ENCODE measurements around the gene CEP170B.

DNA sequence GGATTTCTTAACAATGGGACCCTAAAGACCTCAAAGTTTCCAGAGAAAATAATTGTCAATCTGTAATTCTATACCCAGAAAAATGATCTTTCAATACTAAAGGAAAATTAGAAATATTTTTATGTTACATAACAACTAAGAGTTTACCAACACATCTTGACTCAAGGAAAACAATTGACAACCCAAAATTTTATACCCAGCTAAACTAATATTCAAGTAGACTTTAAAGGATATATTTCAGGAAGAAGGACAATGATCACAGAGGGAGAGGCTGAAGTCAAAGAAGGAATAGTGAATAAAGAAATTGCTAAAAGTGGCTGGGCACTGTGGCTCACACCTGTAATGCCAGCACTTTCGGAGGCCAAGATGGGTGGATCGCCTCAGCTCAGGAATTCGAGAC, 47.0 kb downstream of the CEP170B start:
- TF ChIP-seq CTCF (conservative IDR thresholded peaks at IDR 0.05; ENCODE audit: low read length) = no peak
- no peak for TF ChIP-seq EZH2phosphoT487 (IDR thresholded peaks at IDR 0.05; ENCODE audit: borderline replicate concordance)

Data from Loucy (cell line).